ENCODE data around the gene COL9A3.
"Not testable (repeated sequence)": the region's sequence is repeated elsewhere in the genome, so short reads cannot be mapped to it uniquely, and the experiment has no call there.

COL9A3 gene

DNA sequence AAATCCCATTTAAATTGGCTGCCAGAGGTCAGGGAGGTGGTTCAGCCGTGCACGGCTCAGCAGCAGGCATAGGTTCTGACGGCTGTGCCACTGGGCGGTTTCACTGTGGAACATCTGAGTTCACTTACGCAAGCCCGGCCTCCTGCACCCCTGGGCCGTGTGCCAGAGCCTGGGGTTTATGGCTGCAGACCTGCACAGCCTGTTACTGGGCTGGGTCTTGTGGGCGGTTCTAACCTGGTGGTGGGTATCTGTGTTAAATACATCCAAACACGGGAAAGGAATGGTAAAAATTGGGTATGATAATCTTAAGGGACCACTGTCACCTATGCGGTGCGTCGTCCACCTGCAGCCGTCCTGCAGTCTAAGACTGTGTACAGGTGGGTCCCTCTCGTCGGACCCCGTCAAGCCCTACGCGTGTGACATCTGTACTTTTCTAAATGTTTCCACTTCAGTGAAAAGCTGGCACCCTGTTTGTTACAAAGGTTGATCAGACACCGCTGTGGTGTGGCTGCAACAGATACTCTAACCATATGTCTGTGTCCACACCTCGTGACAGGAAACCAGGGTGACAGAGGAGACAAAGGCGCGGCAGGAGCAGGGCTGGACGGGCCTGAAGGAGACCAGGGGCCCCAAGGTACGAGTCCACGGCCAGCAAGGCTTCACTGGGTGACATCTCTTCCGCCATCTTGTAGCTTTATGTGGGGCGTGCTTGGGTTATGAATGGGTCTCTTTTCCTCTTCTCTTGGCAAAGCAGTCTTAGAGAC is 21.5 kb downstream of the COL9A3 start:
- no peak for DNase-seq

GRCh38 chr20:62839261-62839660 is 22.4 kb downstream of the COL9A3 start:
- no peak for DNase-seq

DNA sequence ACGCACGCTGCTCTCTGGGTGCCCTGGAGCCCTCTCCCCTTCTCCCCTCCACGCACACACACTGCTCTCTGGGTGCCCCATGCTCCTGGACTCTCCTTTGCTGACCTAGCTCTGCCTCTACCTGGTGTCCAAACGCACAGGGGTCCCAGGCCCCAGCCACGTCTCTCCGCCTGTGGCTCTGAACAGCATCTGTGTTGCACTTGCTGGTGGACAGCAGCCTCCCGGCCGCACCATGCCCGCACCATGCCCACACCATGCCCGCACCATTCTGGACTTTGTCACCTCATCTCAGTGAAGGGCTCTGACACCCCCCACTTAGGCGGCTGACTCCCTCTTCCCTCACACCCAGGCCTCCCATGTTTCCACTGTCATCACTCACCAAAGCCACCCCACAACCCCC is 23.0 kb downstream of the COL9A3 start:
- DNase-seq: no peak

DNA sequence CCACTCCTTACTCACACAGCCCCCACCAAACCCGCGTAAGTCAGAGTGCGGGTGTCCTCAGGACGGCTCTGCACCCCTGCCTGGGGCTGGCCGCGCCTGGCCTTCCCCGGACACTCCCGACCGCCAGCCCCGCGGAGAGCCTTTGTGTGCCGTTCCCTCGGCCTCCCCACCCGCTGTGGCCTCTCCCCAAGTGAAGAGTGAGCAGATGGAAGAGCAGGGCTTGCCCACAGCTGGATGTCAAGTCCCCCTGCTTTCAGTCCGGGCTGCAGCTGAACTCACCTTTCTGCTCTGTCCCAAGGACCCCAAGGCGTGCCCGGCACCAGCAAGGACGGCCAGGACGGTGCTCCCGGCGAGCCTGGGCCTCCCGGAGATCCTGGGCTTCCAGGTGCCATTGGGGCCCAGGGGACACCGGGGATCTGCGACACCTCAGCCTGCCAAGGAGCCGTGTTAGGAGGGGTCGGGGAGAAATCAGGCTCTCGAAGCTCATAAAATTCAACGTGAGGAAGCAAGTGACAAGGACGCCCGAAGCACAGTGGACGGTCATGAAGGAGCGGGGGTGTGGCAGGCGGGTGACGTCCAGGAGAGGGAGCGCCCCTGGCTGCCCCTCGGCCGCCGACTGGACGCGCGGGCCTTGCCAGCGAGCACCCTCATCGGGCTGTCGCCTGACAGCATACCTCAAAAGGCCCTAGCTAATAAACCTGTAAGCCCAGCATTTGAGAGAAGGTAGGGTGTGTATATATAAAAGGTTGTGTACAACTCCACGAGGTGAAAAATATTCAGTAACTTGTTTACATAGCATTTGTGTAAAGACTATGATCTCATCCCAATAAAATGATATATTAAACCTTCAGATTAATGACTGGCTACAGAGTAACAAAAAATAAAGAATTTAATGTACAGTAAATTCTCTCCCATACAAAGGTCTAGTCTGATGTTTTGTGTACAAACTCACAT is 23.7 kb downstream of the COL9A3 start:
- DNase-seq: no peak

GRCh38 chr20:62841705-62842212 is 24.9 kb downstream of the COL9A3 start:
- no peak for DNase-seq

DNA sequence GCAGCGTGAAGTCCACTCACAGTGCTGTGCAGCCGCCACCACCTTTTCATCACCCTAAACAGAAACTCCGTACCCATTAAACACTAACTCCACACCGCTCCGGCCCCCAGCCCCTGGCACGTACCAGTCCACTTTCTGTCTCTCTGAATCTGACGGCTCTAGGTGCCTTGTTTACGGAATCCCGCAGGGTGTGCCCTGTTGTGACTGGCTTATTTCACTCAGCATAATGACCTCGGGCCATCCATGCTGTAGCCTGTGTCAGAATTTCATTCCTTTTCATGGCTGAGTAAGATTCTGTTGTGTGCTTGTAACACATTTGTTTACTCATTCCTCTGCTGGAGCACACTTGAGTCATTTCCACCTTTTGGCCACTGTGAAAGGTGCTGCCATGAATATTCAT is 26.8 kb downstream of the COL9A3 start:
- DNase-seq: no peak

DNA sequence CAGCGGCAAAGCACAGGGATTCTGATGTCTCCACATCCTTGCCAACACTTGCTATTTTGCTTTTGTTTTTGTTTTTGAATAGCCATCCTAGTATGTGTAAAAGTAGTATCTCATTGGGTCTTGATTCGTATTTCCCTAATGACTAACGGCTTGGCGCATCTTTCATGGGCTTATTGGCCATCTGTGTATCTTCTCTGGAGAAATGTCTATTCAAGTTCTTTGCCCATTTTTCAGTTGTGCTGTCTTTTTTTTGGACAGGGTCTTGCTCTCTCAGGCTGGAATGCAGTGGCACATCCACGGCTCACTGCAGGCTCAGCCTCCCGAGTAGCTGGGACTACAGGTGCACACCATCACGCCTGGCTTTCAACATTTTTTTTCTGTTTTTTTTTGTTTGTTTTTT is 27.3 kb downstream of the COL9A3 start:
- no peak for DNase-seq

- DNase-seq: no peak
Measured at GRCh38 chr20:62845416-62846160, 28.7 kb downstream of the COL9A3 start.

GRCh38 chr20:62846166-62846890 is 29.5 kb downstream of the COL9A3 start:
- no peak for DNase-seq

- DNase-seq: not testable (repeated sequence)
Measured at GRCh38 chr20:62848917-62849316, 32.1 kb downstream of the COL9A3 start.

- DNase-seq: no peak
Measured at GRCh38 chr20:62849431-62849830, 32.6 kb downstream of the COL9A3 start.

- DNase-seq: no peak
Measured at GRCh38 chr20:62850333-62850974, 33.6 kb downstream of the COL9A3 start.

GRCh38 chr20:62852196-62852595 is 35.3 kb downstream of the COL9A3 start:
- DNase-seq: no peak

- no peak for DNase-seq
Measured at GRCh38 chr20:62852841-62853240, 36.0 kb downstream of the COL9A3 start.

GRCh38 chr20:62853304-62853703 is 36.5 kb downstream of the COL9A3 start:
- DNase-seq: not testable (repeated sequence)

DNA sequence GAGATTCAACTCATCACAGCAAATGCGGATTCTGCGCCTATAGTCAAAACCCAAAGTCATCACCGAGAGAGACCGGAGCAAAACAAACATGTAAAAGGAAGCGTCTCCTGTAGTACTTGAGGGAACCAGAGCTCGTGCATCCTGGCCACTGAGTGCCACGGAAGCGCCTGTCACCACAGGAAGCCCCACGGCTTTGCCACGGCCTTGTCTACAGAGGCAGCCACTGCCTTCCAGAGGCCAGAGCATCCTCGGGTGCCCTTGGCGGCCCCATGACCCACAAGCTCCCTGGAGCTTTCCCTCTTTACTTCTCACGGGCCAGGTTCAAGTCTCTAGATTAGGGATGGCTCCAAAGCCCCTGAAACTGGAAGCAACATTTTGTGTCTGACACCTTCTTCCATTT is 37.3 kb downstream of the COL9A3 start:
- no peak for DNase-seq

- no peak for DNase-seq
Measured at GRCh38 chr20:62855120-62855519, 38.3 kb downstream of the COL9A3 start.

GRCh38 chr20:62856931-62857619 is 40.2 kb downstream of the COL9A3 start:
- no peak for DNase-seq

- DNase-seq: no peak
Measured at GRCh38 chr20:62858058-62858830, 41.4 kb downstream of the COL9A3 start.

- DNase-seq: no peak
Measured at GRCh38 chr20:62859721-62860120, 42.9 kb downstream of the COL9A3 start.

Data from stimulated activated naive CD4-positive, alpha-beta T cell treated with Interleukin-2 at 50 U/mL for 16 hours (primary cell).